Testis (tissue), 3 donors: ENCODE results near the gene MAJIN. TPM values are rescaled to one million over a fixed set of nuclear protein-coding genes. Genes with fewer than 3 reads are reported as not detected.

Source experiments
- DNase-seq: peaks from one replicate; pipeline ENCODE4 v3.0.0-alpha.2; 2019
- H3K27ac ChIP-seq, 2 donors: fragments of 200-600 bp; sonication (generic); one replicate each; pipeline ENCODE4 v1.5.1; 2019
- H3K27me3 ChIP-seq: fragments of 200-600 bp; sonication (generic); one replicate; pipeline ENCODE4 v1.5.1; 2019
- H3K36me3 ChIP-seq: fragments of 200-600 bp; sonication (generic); one replicate; pipeline ENCODE4 v1.5.1; 2017; ENCODE audit warnings: low read depth; ENCODE audit errors: missing control alignments
- H3K4me1 ChIP-seq: fragments of 200-600 bp; sonication (generic); one replicate; pipeline ENCODE4 v1.5.1; 2019
- H3K4me3 ChIP-seq, 2 donors: fragments of 200-600 bp; sonication (generic); one replicate each; pipeline ENCODE4 v1.5.1; 2017 to 2019
- H3K9me3 ChIP-seq: fragments of 200-600 bp; sonication (generic); one replicate; pipeline ENCODE4 v1.5.1; 2017
- CTCF ChIP-seq, 3 experiments: fragments of 450-650 bp in 2 of 3; fragments of 200-600 bp in 1 of 3; sonication (generic) in 1 of 3; IDR thresholded peaks; one replicate each; pipeline ENCODE4 v1.5.1; 2016 to 2019; ENCODE audit warnings: antibody characterized with exemption in 3 of 3, mild to moderate bottlenecking in 2 of 3, moderate library complexity in 1 of 3
- POLR2A ChIP-seq: fragments of 450-650 bp; IDR thresholded peaks from one replicate; pipeline ENCODE4 v1.6.1; 2017; ENCODE audit warnings: antibody characterized with exemption, mild to moderate bottlenecking, moderate library complexity
- WGBS, 2 donors: methylation state at CpG; one replicate each; pipeline ENCODE4 v1.1.5; 2018; 5-methylcytosine and 5-hydroxymethylcytosine counted together
- intact Hi-C: fragments of 100-400 bp; cut with DNase I; formaldehyde crosslinking; loops from one replicate; pipeline ENCODE4 v1.15.1; 2023; ENCODE audit warnings: low total_unique reads
- polyA plus RNA-seq: library from polyadenylated mRNA; stranded (reverse); fragments of 350-450 nt; fragmentation: Illumina TruSeq; extraction: RNeasy Lipid Tissue Mini Kit (QIAGEN cat#74804); gene quantifications from one replicate; pipeline ENCODE4 v1.2.3, GENCODE V29; 2014; ENCODE audit warnings: low read depth, low replicate concordance; ENCODE audit not compliant: insufficient read depth
- total RNA-seq, 2 donors: library from RNA; depleted of rRNA; stranded (reverse); fragments of >200 nt; gene quantifications; one replicate each; pipeline ENCODE4 v1.2.3, GENCODE V29; 2016

The MAJIN gene
- total and polyA plus RNA-seq, 3 donors from 2014 or later, result 14.4 to 36.4 (median 34.8) TPM

DNA sequence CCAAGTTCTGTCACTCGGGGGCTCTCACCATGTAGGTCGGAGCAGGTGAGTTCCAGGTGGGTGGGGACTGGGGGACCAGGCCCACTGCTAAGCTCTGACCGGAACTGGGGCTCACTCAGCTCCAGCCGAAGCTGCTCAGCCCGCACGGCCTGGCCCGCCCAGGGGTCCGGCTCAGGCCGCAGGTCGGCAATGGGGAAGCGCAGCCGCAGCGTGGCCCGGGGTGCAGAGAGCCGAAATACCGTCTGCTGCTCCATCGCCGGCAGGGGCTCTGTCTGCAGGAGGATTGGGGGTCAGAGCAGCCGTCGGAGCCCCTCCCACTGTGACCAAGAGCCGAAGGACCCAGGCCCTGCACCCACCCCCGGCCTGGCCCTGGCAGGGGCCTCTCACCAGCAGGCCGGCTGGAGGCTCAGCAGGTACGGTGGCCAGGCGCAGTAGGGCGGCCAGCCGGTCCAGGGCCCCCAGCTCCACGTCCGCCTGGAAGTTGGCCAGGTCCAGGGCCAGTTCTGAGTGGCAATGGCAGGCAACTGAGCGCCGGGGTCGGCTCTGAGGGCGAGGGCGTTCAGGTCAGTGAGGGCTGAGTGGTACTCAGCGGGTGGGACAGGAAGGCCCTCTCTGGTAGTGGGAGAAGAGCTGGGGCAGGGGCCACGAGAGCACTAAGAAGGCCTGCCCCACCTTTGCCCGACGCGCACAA is 62.1 kb downstream of the MAJIN start:
- Histone ChIP-seq H3K4me3 (no peak overlapping the region), H3K36me3 (no peaks in the 10 kb centered on the region), H3K27me3 (no peaks in the 10 kb centered on the region), H3K27ac (no peak overlapping the region), H3K4me1 (no peaks in the 10 kb centered on the region), H3K9me3 (no peaks in the 10 kb centered on the region)
- no peak for DNase-seq
- WGBS, 2 donors, result 90 to 93% methylated on average over 6 to 39 of the region's 39 CpGs
- intact Hi-C loops, result no loop called here
- TF ChIP-seq POLR2A (no peak), CTCF (IDR thresholded peaks at IDR 0.05) (no peak)

GRCh38 chr11:64908766-64909165 is 63.1 kb downstream of the MAJIN start:
- Histone ChIP-seq H3K27me3 (no peaks in the 10 kb centered on the region), H3K9me3 (no peaks in the 10 kb centered on the region), H3K4me3 (no peak overlapping the region), H3K4me1 (no peaks in the 10 kb centered on the region), H3K36me3 (peaks cover 3% of the 10 kb centered on the region), H3K27ac (no peak overlapping the region)
- 87 to 91% methylated on average over 10 to 11 of the region's 11 CpGs for WGBS, 2 donors
- DNase-seq, result no peak
- TF ChIP-seq POLR2A (no peak), CTCF (IDR thresholded peaks at IDR 0.05) (no peak)
- intact Hi-C loops, result no loop called here

GRCh38 chr11:64906314-64906635 is 65.6 kb downstream of the MAJIN start:
- intact Hi-C loops, result no loop called here
- Histone ChIP-seq H3K27me3 (no peaks in the 10 kb centered on the region), H3K9me3 (no peaks in the 10 kb centered on the region), H3K4me1 (no peaks in the 10 kb centered on the region), H3K36me3 (peaks cover 3% of the 10 kb centered on the region), H3K27ac (no peak overlapping the region), H3K4me3 (no peak overlapping the region)
- 96 to 97% methylated on average over 5 to 13 of the region's 13 CpGs for WGBS, 2 donors
- no peak for TF ChIP-seq CTCF (IDR thresholded peaks at IDR 0.05)
- no peak for TF ChIP-seq POLR2A
- DNase-seq, result no peak

DNA sequence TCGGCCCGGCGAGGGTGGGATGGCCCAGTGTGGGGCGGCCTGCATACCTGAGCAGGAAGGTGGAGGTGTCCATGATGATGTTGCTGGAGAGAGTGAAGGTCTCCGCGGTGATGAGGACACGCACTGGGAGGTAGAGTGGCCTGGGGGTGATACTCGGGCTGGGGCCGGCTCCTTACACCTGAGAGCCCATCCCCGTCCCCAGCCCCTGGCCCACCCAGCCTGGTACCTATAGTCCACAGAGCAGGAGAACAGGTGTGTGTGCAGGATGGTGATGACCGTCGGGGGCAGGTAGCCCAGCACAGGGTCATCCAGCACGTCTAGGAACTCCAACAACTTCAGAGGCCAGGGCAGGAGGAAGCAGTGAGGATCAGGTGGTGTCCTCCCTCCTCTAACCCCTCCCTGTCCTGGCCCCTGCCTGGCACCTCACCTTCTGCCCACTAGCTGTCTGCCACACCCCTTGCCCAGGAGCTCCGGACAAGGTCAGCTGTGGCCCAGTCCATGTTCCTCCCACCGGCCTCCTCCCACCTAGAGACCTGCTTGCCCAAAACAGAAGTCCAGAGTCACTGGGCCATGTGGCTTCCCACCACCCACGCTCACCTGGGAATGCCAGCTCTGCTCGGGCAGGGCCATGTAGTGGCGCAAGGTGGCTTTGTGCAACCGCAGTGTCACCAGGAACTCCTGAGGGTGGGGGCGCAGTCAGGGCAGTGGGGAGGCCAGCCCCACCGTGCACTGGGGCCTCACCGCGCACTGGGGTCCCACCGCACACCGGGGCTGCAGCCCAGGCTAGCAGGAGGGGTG is 66.2 kb downstream of the MAJIN start:
- no peaks in the 10 kb centered on the region for H3K9me3 ChIP-seq
- no peaks in the 10 kb centered on the region for H3K4me1 ChIP-seq
- H3K27ac ChIP-seq, result no peak overlapping the region
- DNase-seq, result no peak
- intact Hi-C loops, result no loop called here
- H3K27me3 ChIP-seq, result no peaks in the 10 kb centered on the region
- WGBS, 2 donors, result 91 to 96% methylated on average over 22 to 25 of the region's 25 CpGs
- no peak for TF ChIP-seq CTCF (IDR thresholded peaks at IDR 0.05)
- no peak for TF ChIP-seq POLR2A
- peaks cover 3% of the 10 kb centered on the region for H3K36me3 ChIP-seq
- H3K4me3 ChIP-seq, result no peak overlapping the region
